IMR-90 (cell line): ENCODE measurements around the gene ATP10A.

Experiments
- CEBPB ChIP-seq: IDR thresholded peaks from 2 replicates; pipeline ENCODE4 v1.6.1; 2012; ENCODE audit warnings: low read depth, low read length, improper control_type of control experiment
- FOS ChIP-seq: fragments of 150-350 bp; IDR thresholded peaks from 2 replicates; pipeline ENCODE4 v1.6.1; 2016; ENCODE audit warnings: low read depth, low read length
- POLR2A ChIP-seq: IDR thresholded peaks from 2 replicates; pipeline ENCODE4 v1.6.1; 2012; ENCODE audit warnings: mild to moderate bottlenecking, low read depth, low read length
- RAD21 ChIP-seq: IDR thresholded peaks from 2 replicates; pipeline ENCODE4 v1.6.1; 2012; ENCODE audit warnings: low read length, improper control_type of control experiment
- RCOR1 ChIP-seq: IDR thresholded peaks from 2 replicates; pipeline ENCODE4 v1.6.1; 2012; ENCODE audit warnings: mild to moderate bottlenecking, low read length, improper control_type of control experiment; ENCODE audit not compliant: insufficient replicate concordance
- TF ChIP-seq, protein P1 (sequence below): conservative IDR thresholded peaks from 2 replicates; pipeline ENCODE4 v1.5.1; 2012; ENCODE audit warnings: mild to moderate bottlenecking, low read depth, low read length, improper control_type of control experiment
- TF ChIP-seq, protein P2 (sequence below): fragments of 150-350 bp; IDR thresholded peaks from 2 replicates; pipeline ENCODE4 v1.6.1; 2017; ENCODE audit warnings: mild to moderate bottlenecking, antibody characterized with exemption, low read length, low read depth

- TF ChIP-seq RCOR1 (no peak), RAD21 (no peak), POLR2A (no peak), FOS (no peak), CEBPB (no peak)
- TF ChIP-seq, protein P1, sequence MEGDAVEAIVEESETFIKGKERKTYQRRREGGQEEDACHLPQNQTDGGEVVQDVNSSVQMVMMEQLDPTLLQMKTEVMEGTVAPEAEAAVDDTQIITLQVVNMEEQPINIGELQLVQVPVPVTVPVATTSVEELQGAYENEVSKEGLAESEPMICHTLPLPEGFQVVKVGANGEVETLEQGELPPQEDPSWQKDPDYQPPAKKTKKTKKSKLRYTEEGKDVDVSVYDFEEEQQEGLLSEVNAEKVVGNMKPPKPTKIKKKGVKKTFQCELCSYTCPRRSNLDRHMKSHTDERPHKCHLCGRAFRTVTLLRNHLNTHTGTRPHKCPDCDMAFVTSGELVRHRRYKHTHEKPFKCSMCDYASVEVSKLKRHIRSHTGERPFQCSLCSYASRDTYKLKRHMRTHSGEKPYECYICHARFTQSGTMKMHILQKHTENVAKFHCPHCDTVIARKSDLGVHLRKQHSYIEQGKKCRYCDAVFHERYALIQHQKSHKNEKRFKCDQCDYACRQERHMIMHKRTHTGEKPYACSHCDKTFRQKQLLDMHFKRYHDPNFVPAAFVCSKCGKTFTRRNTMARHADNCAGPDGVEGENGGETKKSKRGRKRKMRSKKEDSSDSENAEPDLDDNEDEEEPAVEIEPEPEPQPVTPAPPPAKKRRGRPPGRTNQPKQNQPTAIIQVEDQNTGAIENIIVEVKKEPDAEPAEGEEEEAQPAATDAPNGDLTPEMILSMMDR: no peak
- TF ChIP-seq, protein P2, sequence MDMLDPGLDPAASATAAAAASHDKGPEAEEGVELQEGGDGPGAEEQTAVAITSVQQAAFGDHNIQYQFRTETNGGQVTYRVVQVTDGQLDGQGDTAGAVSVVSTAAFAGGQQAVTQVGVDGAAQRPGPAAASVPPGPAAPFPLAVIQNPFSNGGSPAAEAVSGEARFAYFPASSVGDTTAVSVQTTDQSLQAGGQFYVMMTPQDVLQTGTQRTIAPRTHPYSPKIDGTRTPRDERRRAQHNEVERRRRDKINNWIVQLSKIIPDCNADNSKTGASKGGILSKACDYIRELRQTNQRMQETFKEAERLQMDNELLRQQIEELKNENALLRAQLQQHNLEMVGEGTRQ: no peak
Measured at GRCh38 chr15:25641762-25642161, 221.4 kb downstream of the ATP10A start.
